ENCODE data around the gene PHLDB1.

GRCh38 chr11:118615282-118615975 lies 8.0 kb downstream of the PHLDB1 start:
- no peak for TF ChIP-seq CTCF (IDR thresholded peaks at IDR 0.05; ENCODE audit: borderline replicate concordance, extremely low read depth, low read length, poor library complexity, severe bottlenecking)
- TF ChIP-seq EZH2 (IDR thresholded peaks at IDR 0.05; ENCODE audit: borderline replicate concordance, low read depth, low read length, severe bottlenecking): no peak

All from DND-41 (cell line).